ENCODE measurements around the gene KLF15.

Gene KLF15

GRCh38 chr3:126357295-126358037, at the start of gene KLF15:
KLF15 (minus strand) TSS chr3:126357408; CDS start chr3:126352922, 4,486 bp downstream.
- peak; percentile 61 to 71 for DNase-seq (ENCODE audit: low read depth in 2 of 2)

GRCh38 chr3:126406389-126407296, 49.4 kb upstream of the KLF15 start:
- DNase-seq (ENCODE audit: low read depth in 2 of 2), result no peak

GRCh38 chr3:126402666-126403302, 45.6 kb upstream of the KLF15 start:
- no peak for DNase-seq (ENCODE audit: low read depth in 2 of 2)

GRCh38 chr3:126402178-126402577, 45.0 kb upstream of the KLF15 start:
- no peak for DNase-seq (ENCODE audit: low read depth in 2 of 2)

- no peak for DNase-seq (ENCODE audit: low read depth in 2 of 2)
Observed at GRCh38 chr3:126401611-126402160, 44.5 kb upstream of the KLF15 start.

GRCh38 chr3:126399756-126400155, 42.5 kb upstream of the KLF15 start:
- DNase-seq (ENCODE audit: low read depth in 2 of 2), result no peak

- DNase-seq (ENCODE audit: low read depth in 2 of 2), result no peak
Observed at GRCh38 chr3:126399351-126399735, 42.1 kb upstream of the KLF15 start.

- no peak for DNase-seq (ENCODE audit: low read depth in 2 of 2)
Observed at GRCh38 chr3:126398423-126399350, 41.5 kb upstream of the KLF15 start.

GRCh38 chr3:126397610-126398422, 40.6 kb upstream of the KLF15 start:
- DNase-seq (ENCODE audit: low read depth in 2 of 2), result no peak

- no peak for DNase-seq (ENCODE audit: low read depth in 2 of 2)
Observed at GRCh38 chr3:126396536-126396935, 39.3 kb upstream of the KLF15 start.

- no peak for DNase-seq (ENCODE audit: low read depth in 2 of 2)
Observed at GRCh38 chr3:126395846-126396513, 38.8 kb upstream of the KLF15 start.

GRCh38 chr3:126394977-126395321, 37.7 kb upstream of the KLF15 start:
- no peak for DNase-seq (ENCODE audit: low read depth in 2 of 2)

GRCh38 chr3:126394179-126394976, 37.2 kb upstream of the KLF15 start, which contains the start of gene CFAP100:
CFAP100 (plus strand) TSS chr3:126394909; CDS start chr3:126396001, 1,092 bp downstream.
- no peak for DNase-seq (ENCODE audit: low read depth in 2 of 2)

GRCh38 chr3:126393563-126393962, 36.4 kb upstream of the KLF15 start:
- no peak for DNase-seq (ENCODE audit: low read depth in 2 of 2)

- DNase-seq (ENCODE audit: low read depth in 2 of 2), result no peak
Observed at GRCh38 chr3:126392246-126392645, 35.0 kb upstream of the KLF15 start.

GRCh38 chr3:126391631-126392030, 34.4 kb upstream of the KLF15 start:
- DNase-seq (ENCODE audit: low read depth in 2 of 2), result no peak

GRCh38 chr3:126390751-126391150, 33.5 kb upstream of the KLF15 start:
- no peak for DNase-seq (ENCODE audit: low read depth in 2 of 2)

GRCh38 chr3:126390201-126390600, 33.0 kb upstream of the KLF15 start:
- no peak for DNase-seq (ENCODE audit: low read depth in 2 of 2)

GRCh38 chr3:126389794-126390146, 32.6 kb upstream of the KLF15 start:
- no peak for DNase-seq (ENCODE audit: low read depth in 2 of 2)
